K562 (cell line): ENCODE results near the gene MGRN1. TPM values are rescaled to one million over a fixed set of nuclear protein-coding genes. Genes with fewer than 3 reads are reported as not detected.
A peak's percentile ranks its signal among the peaks of the same experiment; 100 is the strongest.

Experiments
- BRD4 ChIP-seq: fragments of 200-600 bp; sonication (generic); IDR thresholded peaks from 2 replicates; pipeline ENCODE4 v1.6.1; 2017; ENCODE audit warnings: inconsistent platforms
- CREBBP ChIP-seq: IDR thresholded peaks from one replicate; pipeline ENCODE4 v1.6.1; 2012; ENCODE audit warnings: low read depth, mild to moderate bottlenecking, control low read depth, inconsistent platforms, low read length
- ELF2 ChIP-seq: fragments of 250-450 bp; sonication (Bioruptor Pico); IDR thresholded peaks from 2 replicates; pipeline ENCODE4 v1.5.0; 2021; ENCODE audit warnings: mild to moderate bottlenecking
- HDAC1 ChIP-seq, 2 experiments: fragments of 450-650 bp; IDR thresholded peaks; 2 replicates each; pipeline ENCODE4 v1.6.1; 2016 to 2017; ENCODE audit warnings: inconsistent platforms in 1 of 2, mild to moderate bottlenecking in 1 of 2, moderate library complexity in 1 of 2
- HMG20A ChIP-seq: fragments of 450-650 bp; formaldehyde crosslinking; conservative IDR thresholded peaks from 2 replicates; pipeline ENCODE4 v1.4.0; 2020; ENCODE audit warnings: mild to moderate bottlenecking, mixed read lengths
- MCM7 ChIP-seq, 2 experiments: fragments of 450-650 bp; IDR thresholded peaks; 2 replicates each; pipeline ENCODE4 v1.6.1; 2016 to 2018
- NEUROD1 ChIP-seq: fragments of 150-350 bp; IDR thresholded peaks from 2 replicates; pipeline ENCODE4 v1.6.1; 2014; ENCODE audit warnings: borderline replicate concordance, low read length, low read depth; ENCODE audit not compliant: partially characterized antibody
- NONO ChIP-seq, 2 experiments: fragments of 200-400 bp in 1 of 2; fragments of 450-650 bp in 1 of 2; formaldehyde crosslinking in 1 of 2; IDR thresholded peaks; 2 replicates each; pipeline ENCODE4 v1.6.1; 2017; ENCODE audit warnings: low read depth in 2 of 2, mild to moderate bottlenecking in 2 of 2, moderate library complexity in 2 of 2, low read length in 1 of 2
- OTX1 ChIP-seq: fragments of 450-650 bp; formaldehyde crosslinking; IDR thresholded peaks from 2 replicates; pipeline ENCODE4 v1.4.0; 2022; ENCODE audit warnings: mild to moderate bottlenecking
- POLR3A ChIP-seq: IDR thresholded peaks from 2 replicates; pipeline ENCODE4 v1.6.1; 2011; ENCODE audit warnings: borderline replicate concordance, mild to moderate bottlenecking, moderate library complexity; ENCODE audit not compliant: insufficient read length, insufficient read depth; ENCODE audit errors: extremely low read depth
- ZFPM2 ChIP-seq: fragments of 250-450 bp; sonication (Bioruptor Pico); IDR thresholded peaks from 2 replicates; pipeline ENCODE4 v1.5.1; 2022; ENCODE audit warnings: mild to moderate bottlenecking
- ZNF253 ChIP-seq: fragments of 250-450 bp; sonication (Bioruptor Pico); conservative IDR thresholded peaks from 2 replicates; pipeline ENCODE4 v1.6.1; 2021; ENCODE audit warnings: mild to moderate bottlenecking
- polyA plus RNA-seq, 8 experiments: library from polyadenylated mRNA; depleted of rRNA in 4 of 8; stranded (reverse) in 5 of 8; unstranded in 3 of 8; fragments of >200 nt; fragmentation: Nextera tagmentation in 2 of 8; fragmentation: Illumina TruSeq in 1 of 8; extraction: Ambion mirVana in 2 of 8; extraction: Trizol in 1 of 8; gene quantifications; 2 replicates each; pipeline versions ENCODE4 v1.2.1 to v1.2.3, GENCODE V29; 2011 to 2014; ENCODE audit warnings: inconsistent platforms in 1 of 8, missing spikeins in 1 of 8
- total RNA-seq, 7 experiments: library from RNA; depleted of rRNA in 6 of 7; stranded (reverse); fragments of >200 nt in 6 of 7; fragmentation: Illumina TruSeq in 2 of 7; extraction: Trizol in 2 of 7; gene quantifications; 2 replicates each; pipeline versions ENCODE4 v1.2.1 to v1.2.3, GENCODE V29; 2011 to 2021; ENCODE audit warnings: low replicate concordance in 1 of 7
- TF ChIP-seq, protein P1 (sequence below): fragments of 450-650 bp; IDR thresholded peaks from 2 replicates; pipeline ENCODE4 v1.6.1; 2016; ENCODE audit warnings: low read depth
- TF ChIP-seq, protein P2 (sequence below): sonication (generic); formaldehyde crosslinking; IDR thresholded peaks from 2 replicates; pipeline ENCODE4 v1.5.0; 2020; ENCODE audit warnings: missing genetic modification reagents
- TF ChIP-seq, protein P3 (sequence below), 3 experiments: fragments of 200-800 bp in 1 of 3; fragments of 250-450 bp in 1 of 3; fragments of 450-650 bp in 1 of 3; sonication (Bioruptor Pico) in 1 of 3; sonication (Bioruptor generic) in 1 of 3; formaldehyde crosslinking in 1 of 3; IDR thresholded peaks; 2 replicates each; pipeline versions ENCODE4 v1.6.1 to v1.8.0; 2016 to 2022; ENCODE audit warnings: mild to moderate bottlenecking in 2 of 3, missing genetic modification characterization in 2 of 3, missing compliant biosample characterization in 1 of 3, moderate library complexity in 1 of 3

The MGRN1 gene
- total and polyA plus RNA-seq, 9 of the 15 experiments (the other 6 are each of a cell fraction or from before 2014, with no cell fraction given), result 0.15 to 37.9 (median 6.0) TPM

DNA sequence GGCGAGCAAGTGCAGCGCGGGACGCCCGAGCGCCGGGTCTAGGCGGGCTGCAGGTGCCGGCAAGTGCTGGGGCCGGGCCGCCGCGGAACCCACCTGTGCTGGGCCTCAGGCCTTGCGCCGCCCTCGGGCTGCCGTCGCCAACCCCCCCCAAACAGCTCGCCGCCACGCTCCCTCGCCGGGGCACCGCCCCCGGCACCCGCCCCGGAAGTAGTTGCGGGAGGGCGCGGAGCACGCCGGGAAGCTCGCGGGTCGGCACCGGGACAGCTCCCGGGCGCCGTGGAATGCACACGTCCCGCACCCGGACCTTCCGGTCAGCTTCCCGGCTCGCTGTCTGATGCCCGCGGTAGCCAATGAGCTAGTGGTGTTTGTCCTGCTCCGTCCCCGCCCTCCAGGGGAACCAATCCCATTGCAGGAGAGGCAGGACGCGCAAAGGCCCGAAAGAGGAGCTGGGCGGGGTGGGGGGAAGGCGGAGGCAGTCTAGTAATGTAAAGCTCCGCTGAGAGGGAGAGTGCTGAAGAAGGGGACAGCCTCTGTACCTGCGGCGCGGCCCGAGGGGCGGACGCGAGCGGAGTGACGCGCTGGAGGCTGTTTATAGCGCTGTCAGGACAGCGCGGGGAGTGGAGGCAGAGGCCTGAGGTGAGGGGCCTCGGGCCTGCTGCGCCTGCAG is 109.6 kb downstream of the MGRN1 start, which contains the start of the genes ANKS3 and DNAAF8 (continued):
- TF ChIP-seq, protein P1, sequence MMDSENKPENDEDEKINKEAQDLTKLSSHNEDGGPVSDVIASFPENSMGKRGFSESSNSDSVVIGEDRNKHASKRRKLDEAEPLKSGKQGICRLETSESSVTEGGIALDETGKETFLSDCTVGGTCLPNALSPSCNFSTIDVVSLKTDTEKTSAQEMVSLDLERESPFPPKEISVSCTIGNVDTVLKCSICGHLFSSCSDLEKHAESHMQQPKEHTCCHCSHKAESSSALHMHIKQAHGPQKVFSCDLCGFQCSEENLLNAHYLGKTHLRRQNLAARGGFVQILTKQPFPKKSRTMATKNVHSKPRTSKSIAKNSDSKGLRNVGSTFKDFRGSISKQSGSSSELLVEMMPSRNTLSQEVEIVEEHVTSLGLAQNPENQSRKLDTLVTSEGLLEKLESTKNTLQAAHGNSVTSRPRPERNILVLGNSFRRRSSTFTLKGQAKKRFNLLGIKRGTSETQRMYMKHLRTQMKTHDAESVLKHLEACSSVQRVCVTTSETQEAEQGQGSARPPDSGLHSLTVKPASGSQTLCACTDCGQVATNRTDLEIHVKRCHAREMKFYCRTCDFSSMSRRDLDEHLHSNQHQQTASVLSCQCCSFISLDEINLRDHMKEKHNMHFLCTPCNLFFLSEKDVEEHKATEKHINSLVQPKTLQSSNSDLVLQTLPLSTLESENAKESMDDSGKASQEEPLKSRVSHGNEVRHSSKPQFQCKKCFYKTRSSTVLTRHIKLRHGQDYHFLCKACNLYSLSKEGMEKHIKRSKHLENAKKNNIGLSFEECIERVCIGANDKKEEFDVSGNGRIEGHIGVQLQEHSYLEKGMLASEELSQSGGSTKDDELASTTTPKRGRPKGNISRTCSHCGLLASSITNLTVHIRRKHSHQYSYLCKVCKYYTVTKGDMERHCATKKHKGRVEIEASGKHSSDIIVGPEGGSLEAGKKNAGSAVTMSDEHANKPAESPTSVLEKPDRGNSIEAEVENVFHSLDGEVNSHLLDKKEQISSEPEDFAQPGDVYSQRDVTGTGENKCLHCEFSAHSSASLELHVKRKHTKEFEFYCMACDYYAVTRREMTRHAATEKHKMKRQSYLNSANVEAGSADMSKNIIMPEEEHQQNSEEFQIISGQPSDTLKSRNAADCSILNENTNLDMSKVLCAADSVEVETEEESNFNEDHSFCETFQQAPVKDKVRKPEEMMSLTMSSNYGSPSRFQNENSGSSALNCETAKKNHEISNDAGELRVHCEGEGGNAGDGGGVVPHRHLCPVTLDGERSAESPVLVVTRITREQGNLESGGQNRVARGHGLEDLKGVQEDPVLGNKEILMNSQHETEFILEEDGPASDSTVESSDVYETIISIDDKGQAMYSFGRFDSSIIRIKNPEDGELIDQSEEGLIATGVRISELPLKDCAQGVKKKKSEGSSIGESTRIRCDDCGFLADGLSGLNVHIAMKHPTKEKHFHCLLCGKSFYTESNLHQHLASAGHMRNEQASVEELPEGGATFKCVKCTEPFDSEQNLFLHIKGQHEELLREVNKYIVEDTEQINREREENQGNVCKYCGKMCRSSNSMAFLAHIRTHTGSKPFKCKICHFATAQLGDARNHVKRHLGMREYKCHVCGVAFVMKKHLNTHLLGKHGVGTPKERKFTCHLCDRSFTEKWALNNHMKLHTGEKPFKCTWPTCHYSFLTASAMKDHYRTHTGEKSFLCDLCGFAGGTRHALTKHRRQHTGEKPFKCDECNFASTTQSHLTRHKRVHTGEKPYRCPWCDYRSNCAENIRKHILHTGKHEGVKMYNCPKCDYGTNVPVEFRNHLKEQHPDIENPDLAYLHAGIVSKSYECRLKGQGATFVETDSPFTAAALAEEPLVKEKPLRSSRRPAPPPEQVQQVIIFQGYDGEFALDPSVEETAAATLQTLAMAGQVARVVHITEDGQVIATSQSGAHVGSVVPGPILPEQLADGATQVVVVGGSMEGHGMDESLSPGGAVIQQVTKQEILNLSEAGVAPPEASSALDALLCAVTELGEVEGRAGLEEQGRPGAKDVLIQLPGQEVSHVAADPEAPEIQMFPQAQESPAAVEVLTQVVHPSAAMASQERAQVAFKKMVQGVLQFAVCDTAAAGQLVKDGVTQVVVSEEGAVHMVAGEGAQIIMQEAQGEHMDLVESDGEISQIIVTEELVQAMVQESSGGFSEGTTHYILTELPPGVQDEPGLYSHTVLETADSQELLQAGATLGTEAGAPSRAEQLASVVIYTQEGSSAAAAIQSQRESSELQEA, result no peak
- no peak for TF ChIP-seq OTX1 (CRISPR knock-in tag)
- TF ChIP-seq NEUROD1, result peak; percentile 71
- no peak for TF ChIP-seq ZNF253 (CRISPR knock-in tag)
- peak in 1 of 2 experiments; percentile 100; a peak in 3 of 4 replicates for TF ChIP-seq HDAC1 (IDR thresholded peaks at IDR 0.05)
- TF ChIP-seq HMG20A (CRISPR knock-in tag), result no peak
- TF ChIP-seq, protein P2, sequence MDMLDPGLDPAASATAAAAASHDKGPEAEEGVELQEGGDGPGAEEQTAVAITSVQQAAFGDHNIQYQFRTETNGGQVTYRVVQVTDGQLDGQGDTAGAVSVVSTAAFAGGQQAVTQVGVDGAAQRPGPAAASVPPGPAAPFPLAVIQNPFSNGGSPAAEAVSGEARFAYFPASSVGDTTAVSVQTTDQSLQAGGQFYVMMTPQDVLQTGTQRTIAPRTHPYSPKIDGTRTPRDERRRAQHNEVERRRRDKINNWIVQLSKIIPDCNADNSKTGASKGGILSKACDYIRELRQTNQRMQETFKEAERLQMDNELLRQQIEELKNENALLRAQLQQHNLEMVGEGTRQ (CRISPR knock-in tag), result no peak
- TF ChIP-seq MCM7 (IDR thresholded peaks at IDR 0.05), result no peak
- peak; percentile 62; the same call in 1 of the 2 replicates for TF ChIP-seq ELF2 (CRISPR knock-in tag)
- no peak for TF ChIP-seq POLR3A
- TF ChIP-seq CREBBP, result no peak
- TF ChIP-seq BRD4, result no peak
- no peak for TF ChIP-seq NONO (IDR thresholded peaks at IDR 0.05; ENCODE audit: low read depth in 2 of 2, low read length in 1 of 2)
- TF ChIP-seq, protein P3, sequence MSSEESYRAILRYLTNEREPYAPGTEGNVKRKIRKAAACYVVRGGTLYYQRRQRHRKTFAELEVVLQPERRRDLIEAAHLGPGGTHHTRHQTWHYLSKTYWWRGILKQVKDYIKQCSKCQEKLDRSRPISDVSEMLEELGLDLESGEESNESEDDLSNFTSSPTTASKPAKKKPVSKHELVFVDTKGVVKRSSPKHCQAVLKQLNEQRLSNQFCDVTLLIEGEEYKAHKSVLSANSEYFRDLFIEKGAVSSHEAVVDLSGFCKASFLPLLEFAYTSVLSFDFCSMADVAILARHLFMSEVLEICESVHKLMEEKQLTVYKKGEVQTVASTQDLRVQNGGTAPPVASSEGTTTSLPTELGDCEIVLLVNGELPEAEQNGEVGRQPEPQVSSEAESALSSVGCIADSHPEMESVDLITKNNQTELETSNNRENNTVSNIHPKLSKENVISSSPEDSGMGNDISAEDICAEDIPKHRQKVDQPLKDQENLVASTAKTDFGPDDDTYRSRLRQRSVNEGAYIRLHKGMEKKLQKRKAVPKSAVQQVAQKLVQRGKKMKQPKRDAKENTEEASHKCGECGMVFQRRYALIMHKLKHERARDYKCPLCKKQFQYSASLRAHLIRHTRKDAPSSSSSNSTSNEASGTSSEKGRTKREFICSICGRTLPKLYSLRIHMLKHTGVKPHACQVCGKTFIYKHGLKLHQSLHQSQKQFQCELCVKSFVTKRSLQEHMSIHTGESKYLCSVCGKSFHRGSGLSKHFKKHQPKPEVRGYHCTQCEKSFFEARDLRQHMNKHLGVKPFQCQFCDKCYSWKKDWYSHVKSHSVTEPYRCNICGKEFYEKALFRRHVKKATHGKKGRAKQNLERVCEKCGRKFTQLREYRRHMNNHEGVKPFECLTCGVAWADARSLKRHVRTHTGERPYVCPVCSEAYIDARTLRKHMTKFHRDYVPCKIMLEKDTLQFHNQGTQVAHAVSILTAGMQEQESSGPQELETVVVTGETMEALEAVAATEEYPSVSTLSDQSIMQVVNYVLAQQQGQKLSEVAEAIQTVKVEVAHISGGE (CRISPR knock-in tag; IDR thresholded peaks at IDR 0.05), result peak; percentile 83 to 94 (median 86); a peak in 5 of 6 replicates
- no peak for TF ChIP-seq ZFPM2 (CRISPR knock-in tag)
